Endothelial cell of umbilical vein (primary cell): ENCODE results near the gene GLRX.

ENCODE experiments used
- EZH2 ChIP-seq: IDR thresholded peaks from 2 replicates; pipeline ENCODE4 v1.6.1; 2012; ENCODE audit warnings: borderline replicate concordance, low read depth, mild to moderate bottlenecking, moderate library complexity, low read length, inconsistent platforms; ENCODE audit not compliant: severe bottlenecking
- FOS ChIP-seq: IDR thresholded peaks from 2 replicates; pipeline ENCODE4 v1.6.1; 2011; ENCODE audit warnings: mild to moderate bottlenecking, low read length, moderate library complexity, borderline replicate concordance; ENCODE audit not compliant: insufficient read depth
- GATA2 ChIP-seq: IDR thresholded peaks from 2 replicates; pipeline ENCODE4 v1.7.0; 2011; ENCODE audit warnings: low read depth, mild to moderate bottlenecking, moderate library complexity, mixed read lengths, low read length; ENCODE audit not compliant: insufficient read length, insufficient read depth
- JUN ChIP-seq: IDR thresholded peaks from 2 replicates; pipeline ENCODE4 v1.6.1; 2011; ENCODE audit warnings: borderline replicate concordance, low read depth; ENCODE audit not compliant: insufficient read length, insufficient read depth
- MAX ChIP-seq: IDR thresholded peaks from 2 replicates; pipeline ENCODE4 v1.6.1; 2011; ENCODE audit not compliant: insufficient read depth, insufficient read length
- MYC ChIP-seq: IDR thresholded peaks from one replicate; pipeline ENCODE4 v1.6.1; 2011; ENCODE audit warnings: mild to moderate bottlenecking, low read depth, low read length
- POLR2A ChIP-seq: IDR thresholded peaks from 2 replicates; pipeline ENCODE4 v1.6.1; 2012; ENCODE audit warnings: low read depth, mild to moderate bottlenecking, control low read depth, low read length
- POLR2AphosphoS5 ChIP-seq: IDR thresholded peaks from 2 replicates; pipeline ENCODE4 v1.6.1; 2012; ENCODE audit warnings: low read depth, mild to moderate bottlenecking, control low read depth, low read length, moderate library complexity; ENCODE audit not compliant: insufficient read depth
- TF ChIP-seq, protein P1 (sequence below), 2 donors: IDR thresholded peaks; 1 replicate in 1 of 2; 2 replicates in 1 of 2; pipeline ENCODE4 v1.5.1; 2011; ENCODE audit warnings: low read length in 2 of 2, mild to moderate bottlenecking in 2 of 2, moderate library complexity in 2 of 2, control low read depth in 1 of 2, inconsistent platforms in 1 of 2, low read depth in 1 of 2; ENCODE audit not compliant: insufficient read depth in 1 of 2; ENCODE audit errors: extremely low read depth in 1 of 2

GRCh38 chr5:95862671-95863382 lies 40.3 kb upstream of the GLRX start:
- TF ChIP-seq EZH2, result no peak
- TF ChIP-seq POLR2AphosphoS5, result no peak
- TF ChIP-seq, protein P1, sequence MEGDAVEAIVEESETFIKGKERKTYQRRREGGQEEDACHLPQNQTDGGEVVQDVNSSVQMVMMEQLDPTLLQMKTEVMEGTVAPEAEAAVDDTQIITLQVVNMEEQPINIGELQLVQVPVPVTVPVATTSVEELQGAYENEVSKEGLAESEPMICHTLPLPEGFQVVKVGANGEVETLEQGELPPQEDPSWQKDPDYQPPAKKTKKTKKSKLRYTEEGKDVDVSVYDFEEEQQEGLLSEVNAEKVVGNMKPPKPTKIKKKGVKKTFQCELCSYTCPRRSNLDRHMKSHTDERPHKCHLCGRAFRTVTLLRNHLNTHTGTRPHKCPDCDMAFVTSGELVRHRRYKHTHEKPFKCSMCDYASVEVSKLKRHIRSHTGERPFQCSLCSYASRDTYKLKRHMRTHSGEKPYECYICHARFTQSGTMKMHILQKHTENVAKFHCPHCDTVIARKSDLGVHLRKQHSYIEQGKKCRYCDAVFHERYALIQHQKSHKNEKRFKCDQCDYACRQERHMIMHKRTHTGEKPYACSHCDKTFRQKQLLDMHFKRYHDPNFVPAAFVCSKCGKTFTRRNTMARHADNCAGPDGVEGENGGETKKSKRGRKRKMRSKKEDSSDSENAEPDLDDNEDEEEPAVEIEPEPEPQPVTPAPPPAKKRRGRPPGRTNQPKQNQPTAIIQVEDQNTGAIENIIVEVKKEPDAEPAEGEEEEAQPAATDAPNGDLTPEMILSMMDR (IDR thresholded peaks at IDR 0.05; ENCODE audit: extremely low read depth in 1 of 2, insufficient read depth in 1 of 2, low read depth in 1 of 2, low read length in 2 of 2), result no peak
- peak; percentile 78 for TF ChIP-seq GATA2
- TF ChIP-seq MYC, result no peak
- no peak for TF ChIP-seq MAX
- no peak for TF ChIP-seq POLR2A
- no peak for TF ChIP-seq JUN
- no peak for TF ChIP-seq FOS
